Measurements from ENCODE around the gene BABAM2. TPM values are rescaled to one million over a fixed set of nuclear protein-coding genes. Genes with fewer than 3 reads are reported as not detected.

Gene BABAM2
- total RNA-seq, 1 donor from 2014 or later, result 28.5 TPM

DNA sequence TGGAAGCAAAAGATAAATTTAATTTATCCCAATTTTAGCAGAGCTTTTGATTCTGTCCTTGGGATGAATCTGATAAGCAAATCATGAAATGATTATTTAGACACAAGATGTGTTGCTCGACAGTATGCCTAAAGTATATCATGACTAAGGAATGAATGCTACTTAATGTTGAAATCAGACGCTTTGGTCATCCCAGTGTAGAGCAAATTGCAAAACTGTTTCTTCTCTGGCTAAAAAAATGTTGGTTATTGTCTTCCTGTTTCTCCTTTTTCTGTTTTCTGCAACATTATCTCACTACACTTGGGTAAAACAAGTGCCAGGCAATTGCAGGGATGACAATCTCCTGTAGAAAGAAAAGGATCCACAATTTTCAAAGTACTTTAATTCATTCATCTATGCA, 66.4 kb downstream of the BABAM2 start:
- Histone ChIP-seq H3K27ac (ENCODE audit: low read depth, low read length) (no peak overlapping the region), H2AFZ (ENCODE audit: low read depth, low read length) (no peak overlapping the region), H3K4me2 (ENCODE audit: low read length) (no peak overlapping the region), H3K9me3 (ENCODE audit: insufficient read depth, low read depth, low read length) (no peaks in the 10 kb centered on the region), H3K36me3 (ENCODE audit: insufficient read depth, low read length) (no peaks in the 10 kb centered on the region), H3K79me2 (ENCODE audit: insufficient read depth, low read length) (peaks cover 6% of the 10 kb centered on the region), H3K27me3 (ENCODE audit: insufficient read depth, low read length) (no peaks in the 10 kb centered on the region), H4K20me1 (ENCODE audit: insufficient read depth, low read length) (no peaks in the 10 kb centered on the region), H3K4me1 (ENCODE audit: insufficient read depth, low read length) (peaks cover 49% of the 10 kb centered on the region), H3K4me3 (ENCODE audit: insufficient read depth, low read depth, low read length) (no peak overlapping the region), H3K9ac (ENCODE audit: low read length) (no peak overlapping the region)
- Mint-ChIP-seq H3K27me3 (ENCODE audit: low read depth, unreplicated experiment) (no peaks in the 10 kb centered on the region), H3K4me1 (ENCODE audit: low read depth, unreplicated experiment) (peaks cover 68% of the 10 kb centered on the region), H3K27ac (ENCODE audit: unreplicated experiment) (peak overlapping the region; percentile 77), H3K36me3 (ENCODE audit: low read depth, unreplicated experiment) (peaks cover 4% of the 10 kb centered on the region), H3K4me3 (ENCODE audit: unreplicated experiment) (no peak overlapping the region), H3K9me3 (ENCODE audit: unreplicated experiment) (no peaks in the 10 kb centered on the region)
- DNase-seq (ENCODE audit: low read depth) (peak; percentile 57), FAIRE-seq (peak; percentile 39)
- TF ChIP-seq EZH2 (IDR thresholded peaks at IDR 0.05; ENCODE audit: insufficient read depth, low read length), result no peak
- TF ChIP-seq, protein P1, sequence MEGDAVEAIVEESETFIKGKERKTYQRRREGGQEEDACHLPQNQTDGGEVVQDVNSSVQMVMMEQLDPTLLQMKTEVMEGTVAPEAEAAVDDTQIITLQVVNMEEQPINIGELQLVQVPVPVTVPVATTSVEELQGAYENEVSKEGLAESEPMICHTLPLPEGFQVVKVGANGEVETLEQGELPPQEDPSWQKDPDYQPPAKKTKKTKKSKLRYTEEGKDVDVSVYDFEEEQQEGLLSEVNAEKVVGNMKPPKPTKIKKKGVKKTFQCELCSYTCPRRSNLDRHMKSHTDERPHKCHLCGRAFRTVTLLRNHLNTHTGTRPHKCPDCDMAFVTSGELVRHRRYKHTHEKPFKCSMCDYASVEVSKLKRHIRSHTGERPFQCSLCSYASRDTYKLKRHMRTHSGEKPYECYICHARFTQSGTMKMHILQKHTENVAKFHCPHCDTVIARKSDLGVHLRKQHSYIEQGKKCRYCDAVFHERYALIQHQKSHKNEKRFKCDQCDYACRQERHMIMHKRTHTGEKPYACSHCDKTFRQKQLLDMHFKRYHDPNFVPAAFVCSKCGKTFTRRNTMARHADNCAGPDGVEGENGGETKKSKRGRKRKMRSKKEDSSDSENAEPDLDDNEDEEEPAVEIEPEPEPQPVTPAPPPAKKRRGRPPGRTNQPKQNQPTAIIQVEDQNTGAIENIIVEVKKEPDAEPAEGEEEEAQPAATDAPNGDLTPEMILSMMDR (IDR thresholded peaks at IDR 0.05; ENCODE audit: insufficient read depth, low read depth, low read length), result no peak

DNA sequence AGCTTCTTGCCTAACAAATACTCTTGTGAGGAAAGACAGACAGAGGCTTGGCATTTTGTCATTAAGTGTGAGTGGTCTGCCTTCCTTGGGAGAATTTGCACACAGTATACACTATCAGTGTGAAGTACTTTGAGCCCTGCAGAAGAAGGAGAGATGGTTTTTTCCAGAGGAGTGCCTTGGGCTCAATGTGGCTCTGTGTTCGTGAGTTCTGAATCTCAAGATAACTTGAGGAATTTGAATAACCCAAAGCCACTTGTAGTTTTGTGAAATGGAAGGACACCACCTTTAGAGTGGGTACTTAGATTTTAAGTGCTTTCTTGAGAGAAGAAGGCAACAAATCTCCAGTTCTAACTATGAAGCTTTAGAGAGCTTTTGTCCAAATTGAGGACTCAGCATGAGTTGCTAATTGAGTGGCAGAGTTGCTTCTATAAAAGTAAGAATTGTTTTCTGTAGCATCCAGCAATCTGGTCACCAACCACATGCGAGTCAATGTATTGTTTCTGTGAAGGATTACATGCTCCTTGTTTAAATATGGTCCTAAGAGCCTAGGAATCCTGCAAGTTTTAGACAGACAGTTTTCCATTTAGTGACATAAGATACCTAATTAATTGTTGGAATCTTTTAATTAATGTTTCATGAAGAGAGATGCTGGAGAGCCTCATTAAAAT, 68.3 kb downstream of the BABAM2 start:
- Mint-ChIP-seq H3K4me1 (ENCODE audit: low read depth, unreplicated experiment) (peaks cover 72% of the 10 kb centered on the region), H3K4me3 (ENCODE audit: unreplicated experiment) (no peak overlapping the region), H3K9me3 (ENCODE audit: unreplicated experiment) (no peaks in the 10 kb centered on the region), H3K27me3 (ENCODE audit: low read depth, unreplicated experiment) (no peaks in the 10 kb centered on the region), H3K27ac (ENCODE audit: unreplicated experiment) (peak overlapping the region; percentile 85), H3K36me3 (ENCODE audit: low read depth, unreplicated experiment) (peaks cover 4% of the 10 kb centered on the region)
- no peak for TF ChIP-seq EZH2 (IDR thresholded peaks at IDR 0.05; ENCODE audit: insufficient read depth, low read length)
- TF ChIP-seq, protein P1 (IDR thresholded peaks at IDR 0.05; ENCODE audit: insufficient read depth, low read depth, low read length), result no peak
- Histone ChIP-seq H3K9ac (ENCODE audit: low read length) (peak overlapping the region; percentile 76), H3K9me3 (ENCODE audit: insufficient read depth, low read depth, low read length) (no peaks in the 10 kb centered on the region), H2AFZ (ENCODE audit: low read depth, low read length) (no peak overlapping the region), H4K20me1 (ENCODE audit: insufficient read depth, low read length) (no peaks in the 10 kb centered on the region), H3K4me1 (ENCODE audit: insufficient read depth, low read length) (peaks cover 46% of the 10 kb centered on the region), H3K36me3 (ENCODE audit: insufficient read depth, low read length) (no peaks in the 10 kb centered on the region), H3K79me2 (ENCODE audit: insufficient read depth, low read length) (peaks cover 15% of the 10 kb centered on the region), H3K4me3 (ENCODE audit: insufficient read depth, low read depth, low read length) (no peak overlapping the region), H3K27ac (ENCODE audit: low read depth, low read length) (peak overlapping the region; percentile 93), H3K4me2 (ENCODE audit: low read length) (peak overlapping the region; percentile 77), H3K27me3 (ENCODE audit: insufficient read depth, low read length) (no peaks in the 10 kb centered on the region)
- DNase-seq (ENCODE audit: low read depth) (no peak), FAIRE-seq (peak; percentile 52)

DNA sequence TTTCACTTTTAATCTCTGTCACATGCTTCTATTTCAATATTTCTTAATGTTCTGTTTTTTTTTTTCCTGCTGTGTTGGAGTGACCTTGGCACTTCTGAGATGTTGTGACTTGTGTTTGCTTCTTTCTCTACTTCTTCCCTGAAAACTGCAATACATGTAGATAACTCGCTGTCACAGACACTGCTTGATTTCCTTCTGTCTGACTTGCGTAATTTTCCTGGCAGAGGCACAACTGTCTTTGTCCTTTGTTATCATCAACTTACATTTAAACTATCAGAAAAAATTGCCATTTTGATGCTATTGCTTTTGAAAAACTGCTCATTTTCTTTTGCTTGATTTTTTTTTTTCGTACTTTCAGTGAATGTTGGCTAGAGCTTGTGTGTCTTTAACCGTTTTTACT, 69.0 kb downstream of the BABAM2 start:
- Mint-ChIP-seq H3K4me1 (ENCODE audit: low read depth, unreplicated experiment) (peaks cover 68% of the 10 kb centered on the region), H3K4me3 (ENCODE audit: unreplicated experiment) (no peak overlapping the region), H3K27me3 (ENCODE audit: low read depth, unreplicated experiment) (no peaks in the 10 kb centered on the region), H3K36me3 (ENCODE audit: low read depth, unreplicated experiment) (peaks cover 4% of the 10 kb centered on the region), H3K27ac (ENCODE audit: unreplicated experiment) (peak overlapping the region; percentile 85), H3K9me3 (ENCODE audit: unreplicated experiment) (peaks cover 5% of the 10 kb centered on the region)
- Histone ChIP-seq H3K9me3 (ENCODE audit: insufficient read depth, low read depth, low read length) (no peaks in the 10 kb centered on the region), H3K9ac (ENCODE audit: low read length) (peak overlapping the region; percentile 76), H3K36me3 (ENCODE audit: insufficient read depth, low read length) (no peaks in the 10 kb centered on the region), H3K4me1 (ENCODE audit: insufficient read depth, low read length) (peaks cover 39% of the 10 kb centered on the region), H3K4me3 (ENCODE audit: insufficient read depth, low read depth, low read length) (no peak overlapping the region), H3K27ac (ENCODE audit: low read depth, low read length) (peak overlapping the region; percentile 93), H4K20me1 (ENCODE audit: insufficient read depth, low read length) (no peaks in the 10 kb centered on the region), H3K27me3 (ENCODE audit: insufficient read depth, low read length) (no peaks in the 10 kb centered on the region), H3K79me2 (ENCODE audit: insufficient read depth, low read length) (peaks cover 15% of the 10 kb centered on the region), H3K4me2 (ENCODE audit: low read length) (peak overlapping the region; percentile 77), H2AFZ (ENCODE audit: low read depth, low read length) (no peak overlapping the region)
- DNase-seq (ENCODE audit: low read depth) (peak; percentile 59), FAIRE-seq (peak; percentile 73)
- TF ChIP-seq, protein P1 (IDR thresholded peaks at IDR 0.05; ENCODE audit: insufficient read depth, low read depth, low read length), result no peak
- no peak for TF ChIP-seq EZH2 (IDR thresholded peaks at IDR 0.05; ENCODE audit: insufficient read depth, low read length)
